GM12878 (cell line): Measurements from ENCODE around the gene LRRK1. TPM values are rescaled to one million over a fixed set of nuclear protein-coding genes. Genes with fewer than 3 reads are reported as not detected.

Source experiments
- BACH1 ChIP-seq: fragments of 450-650 bp; IDR thresholded peaks from 2 replicates; pipeline ENCODE4 v1.6.1; 2017; ENCODE audit warnings: mild to moderate bottlenecking, borderline replicate concordance
- CBFB ChIP-seq: IDR thresholded peaks from 2 replicates; pipeline ENCODE4 v1.6.1; 2016; ENCODE audit warnings: antibody characterized with exemption, low read depth
- CUX1 ChIP-seq: IDR thresholded peaks from 2 replicates; pipeline ENCODE4 v1.6.1; 2012; ENCODE audit warnings: improper control_type of control experiment, low read depth, low read length; ENCODE audit not compliant: insufficient replicate concordance
- IKZF2 ChIP-seq, 2 experiments: fragments of 450-650 bp; IDR thresholded peaks; 2 replicates each; pipeline ENCODE4 v1.6.1; 2017; ENCODE audit warnings: mild to moderate bottlenecking in 2 of 2, moderate library complexity in 2 of 2
- MXI1 ChIP-seq: fragments of 150-350 bp; IDR thresholded peaks from 2 replicates; pipeline ENCODE4 v1.6.1; 2011; ENCODE audit warnings: low read depth, mild to moderate bottlenecking, inconsistent platforms, low read length, improper control_type of control experiment
- NFYB ChIP-seq: IDR thresholded peaks from 2 replicates; pipeline ENCODE4 v1.6.1; 2011; ENCODE audit warnings: low read depth, mild to moderate bottlenecking, low read length, improper control_type of control experiment, moderate library complexity; ENCODE audit not compliant: insufficient read depth
- POLR2AphosphoS2 ChIP-seq: IDR thresholded peaks from 2 replicates; pipeline ENCODE4 v1.6.1; 2011; ENCODE audit warnings: low read depth, mild to moderate bottlenecking, low read length, improper control_type of control experiment, moderate library complexity
- RB1 ChIP-seq: fragments of 450-650 bp; formaldehyde crosslinking; IDR thresholded peaks from 2 replicates; pipeline ENCODE4 v1.6.1; 2017; ENCODE audit warnings: mild to moderate bottlenecking, borderline replicate concordance
- RCOR1 ChIP-seq: conservative IDR thresholded peaks from 2 replicates; pipeline ENCODE4 v1.6.1; 2012; ENCODE audit warnings: low read depth, low read length, improper control_type of control experiment
- STAT3 ChIP-seq: IDR thresholded peaks from 2 replicates; pipeline ENCODE4 v1.6.1; 2011; ENCODE audit warnings: low read depth, low read length, improper control_type of control experiment
- SUZ12 ChIP-seq: fragments of 200-600 bp; sonication (generic); IDR thresholded peaks from one replicate; pipeline ENCODE4 v1.6.1; 2018; ENCODE audit warnings: antibody characterized with exemption, mild to moderate bottlenecking; ENCODE audit not compliant: unreplicated experiment
- ZNF24 ChIP-seq: fragments of 450-650 bp; IDR thresholded peaks from 2 replicates; pipeline ENCODE4 v1.6.1; 2017; ENCODE audit warnings: antibody characterized with exemption, mild to moderate bottlenecking
- ZNF622 ChIP-seq: fragments of 450-650 bp; IDR thresholded peaks from 2 replicates; pipeline ENCODE4 v1.6.1; 2017; ENCODE audit warnings: mild to moderate bottlenecking, inconsistent platforms
- ZNF687 ChIP-seq: fragments of 450-650 bp; IDR thresholded peaks from 2 replicates; pipeline ENCODE4 v1.6.1; 2017; ENCODE audit warnings: mild to moderate bottlenecking, moderate library complexity
- polyA plus RNA-seq, 11 experiments: library from polyadenylated mRNA; depleted of rRNA in 4 of 11; unstranded in 6 of 11; stranded (reverse) in 5 of 11; fragments of >200 nt; fragmentation: Nextera tagmentation in 4 of 11; fragmentation: Illumina TruSeq in 1 of 11; extraction: Ambion mirVana in 4 of 11; extraction: Trizol in 1 of 11; gene quantifications; 1 replicate in 1 of 11; 2 replicates in 10 of 11; pipeline versions ENCODE4 v1.2.1 to v1.2.3, GENCODE V29; 2011 to 2016; ENCODE audit warnings: inconsistent platforms in 2 of 11, missing spikeins in 2 of 11, low read depth in 1 of 11
- total RNA-seq, 4 experiments: library from RNA; depleted of rRNA in 3 of 4; stranded (reverse); fragments of >200 nt in 3 of 4; fragmentation: Illumina TruSeq in 1 of 4; extraction: Trizol in 1 of 4; gene quantifications; 2 replicates each; pipeline versions ENCODE4 v1.2.1 to v1.2.3, GENCODE V29; 2013 to 2021
- TF ChIP-seq, protein P1 (sequence below): fragments of 450-650 bp; IDR thresholded peaks from 2 replicates; pipeline ENCODE4 v1.6.1; 2016; ENCODE audit warnings: mild to moderate bottlenecking
- TF ChIP-seq, protein P2 (sequence below): fragments of 450-650 bp; IDR thresholded peaks from 2 replicates; pipeline ENCODE4 v1.6.1; 2017; ENCODE audit warnings: mild to moderate bottlenecking
- TF ChIP-seq, protein P3 (sequence below): IDR thresholded peaks from 2 replicates; pipeline ENCODE4 v1.6.1; 2011; ENCODE audit warnings: borderline replicate concordance, low read depth, mild to moderate bottlenecking, moderate library complexity, mixed read lengths, low read length; ENCODE audit not compliant: insufficient read depth; ENCODE audit errors: extremely low read length

Gene LRRK1
- total and polyA plus RNA-seq, 10 of the 15 experiments (the other 5 are each of a cell fraction or from before 2014, with no cell fraction given): 2.2 to 58.3 (median 17.9) TPM

GRCh38 chr15:101035611-101036010, 116.5 kb downstream of the LRRK1 start (continued):
- no peak for TF ChIP-seq CUX1
- TF ChIP-seq ZNF24: no peak
- TF ChIP-seq RB1: no peak
- TF ChIP-seq, protein P1, sequence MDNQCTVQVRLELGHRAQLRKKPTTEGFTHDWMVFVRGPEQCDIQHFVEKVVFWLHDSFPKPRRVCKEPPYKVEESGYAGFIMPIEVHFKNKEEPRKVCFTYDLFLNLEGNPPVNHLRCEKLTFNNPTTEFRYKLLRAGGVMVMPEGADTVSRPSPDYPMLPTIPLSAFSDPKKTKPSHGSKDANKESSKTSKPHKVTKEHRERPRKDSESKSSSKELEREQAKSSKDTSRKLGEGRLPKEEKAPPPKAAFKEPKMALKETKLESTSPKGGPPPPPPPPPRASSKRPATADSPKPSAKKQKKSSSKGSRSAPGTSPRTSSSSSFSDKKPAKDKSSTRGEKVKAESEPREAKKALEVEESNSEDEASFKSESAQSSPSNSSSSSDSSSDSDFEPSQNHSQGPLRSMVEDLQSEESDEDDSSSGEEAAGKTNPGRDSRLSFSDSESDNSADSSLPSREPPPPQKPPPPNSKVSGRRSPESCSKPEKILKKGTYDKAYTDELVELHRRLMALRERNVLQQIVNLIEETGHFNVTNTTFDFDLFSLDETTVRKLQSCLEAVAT: peak; percentile 95
- peak; percentile 37; the same call in 1 of the 2 replicates for TF ChIP-seq ZNF687
- 0 out of 2 replicates have a peak, but pooled peaks have one; percentile 67 for TF ChIP-seq CBFB
- peak; percentile 68 to 81; a peak in 3 of 4 replicates for TF ChIP-seq IKZF2 (IDR thresholded peaks at IDR 0.05)
- TF ChIP-seq MXI1: no peak
- TF ChIP-seq BACH1: no peak
- no peak for TF ChIP-seq POLR2AphosphoS2
- TF ChIP-seq ZNF622: no peak
- TF ChIP-seq, protein P2, sequence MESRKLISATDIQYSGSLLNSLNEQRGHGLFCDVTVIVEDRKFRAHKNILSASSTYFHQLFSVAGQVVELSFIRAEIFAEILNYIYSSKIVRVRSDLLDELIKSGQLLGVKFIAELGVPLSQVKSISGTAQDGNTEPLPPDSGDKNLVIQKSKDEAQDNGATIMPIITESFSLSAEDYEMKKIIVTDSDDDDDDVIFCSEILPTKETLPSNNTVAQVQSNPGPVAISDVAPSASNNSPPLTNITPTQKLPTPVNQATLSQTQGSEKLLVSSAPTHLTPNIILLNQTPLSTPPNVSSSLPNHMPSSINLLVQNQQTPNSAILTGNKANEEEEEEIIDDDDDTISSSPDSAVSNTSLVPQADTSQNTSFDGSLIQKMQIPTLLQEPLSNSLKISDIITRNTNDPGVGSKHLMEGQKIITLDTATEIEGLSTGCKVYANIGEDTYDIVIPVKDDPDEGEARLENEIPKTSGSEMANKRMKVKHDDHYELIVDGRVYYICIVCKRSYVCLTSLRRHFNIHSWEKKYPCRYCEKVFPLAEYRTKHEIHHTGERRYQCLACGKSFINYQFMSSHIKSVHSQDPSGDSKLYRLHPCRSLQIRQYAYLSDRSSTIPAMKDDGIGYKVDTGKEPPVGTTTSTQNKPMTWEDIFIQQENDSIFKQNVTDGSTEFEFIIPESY: no peak
- no peak for TF ChIP-seq NFYB
- no peak for TF ChIP-seq RCOR1
- no peak for TF ChIP-seq STAT3
- TF ChIP-seq, protein P3, sequence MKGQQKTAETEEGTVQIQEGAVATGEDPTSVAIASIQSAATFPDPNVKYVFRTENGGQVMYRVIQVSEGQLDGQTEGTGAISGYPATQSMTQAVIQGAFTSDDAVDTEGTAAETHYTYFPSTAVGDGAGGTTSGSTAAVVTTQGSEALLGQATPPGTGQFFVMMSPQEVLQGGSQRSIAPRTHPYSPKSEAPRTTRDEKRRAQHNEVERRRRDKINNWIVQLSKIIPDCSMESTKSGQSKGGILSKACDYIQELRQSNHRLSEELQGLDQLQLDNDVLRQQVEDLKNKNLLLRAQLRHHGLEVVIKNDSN: no peak
- no peak for TF ChIP-seq SUZ12
